Natural killer cell treated with Interleukin-12 subunit alpha and Interleukin-12 subunit beta and Interleukin-15 and Interleukin-18, amount 100 ng/mL, for 72 hours (primary cell): ENCODE data around the gene SP8. TPM values are rescaled to one million over a fixed set of nuclear protein-coding genes. Genes with fewer than 3 reads are reported as not detected.

Source experiments
- ATAC-seq, 2 donors: fragments of 150-1000 bp; cut with Tn5 transposase in 1 of 2; sonication (Bioruptor Pico), chemical (Tn5 transposase) in 1 of 2; 2 replicates each; pipeline ENCODE4 v1.10.0; 2021
- DNase-seq: peaks from one replicate; pipeline ENCODE4 v3.0.0; 2022; ENCODE audit warnings: low spot score
- H3K27ac Mint-ChIP-seq, 2 donors: 1 replicate in 1 of 2; 2 replicates in 1 of 2; pipeline ENCODE4 v1.8.0; 2022; ENCODE audit warnings: mixed read lengths in 2 of 2, mild to moderate bottlenecking in 1 of 2, moderate library complexity in 1 of 2
- H3K27me3 Mint-ChIP-seq, 2 donors: 1 replicate in 1 of 2; 2 replicates in 1 of 2; pipeline ENCODE4 v1.8.0; 2022; ENCODE audit warnings: mixed read lengths in 2 of 2
- H3K36me3 Mint-ChIP-seq: one replicate; pipeline ENCODE4 v1.8.0; 2022; ENCODE audit warnings: mixed read lengths
- H3K4me1 Mint-ChIP-seq, 2 donors: 1 replicate in 1 of 2; 2 replicates in 1 of 2; pipeline ENCODE4 v1.8.0; 2022; ENCODE audit warnings: low read depth in 2 of 2, mixed read lengths in 2 of 2, mild to moderate bottlenecking in 1 of 2
- H3K4me3 Mint-ChIP-seq: one replicate; pipeline ENCODE4 v1.8.0; 2022; ENCODE audit warnings: mixed read lengths
- H3K9me3 Mint-ChIP-seq: 2 replicates; pipeline ENCODE4 v1.8.0; 2022; ENCODE audit warnings: mixed read lengths
- total RNA-seq, 2 donors: library from RNA; stranded (reverse); gene quantifications; one replicate each; pipeline ENCODE4 v1.2.3, GENCODE V29; 2022

Gene SP8
- total RNA-seq, 2 donors from 2014 or later = not detected

GRCh38 chr7:20777377-20778062 lies 9.2 kb downstream of the SP8 start:
- Mint-ChIP-seq H3K36me3 (peaks cover 19% of the 10 kb centered on the region), H3K4me1 (peaks cover 9 to 10% of the 10 kb centered on the region in 2 donors), H3K9me3 (no peaks in the 10 kb centered on the region), H3K27ac (no peak overlapping the region), H3K27me3 (peaks cover 50 to 67% of the 10 kb centered on the region in 2 donors), H3K4me3 (peak overlapping the region; percentile 55)
- no peak for DNase-seq
- peak; percentile 36 to 46 for ATAC-seq

DNA sequence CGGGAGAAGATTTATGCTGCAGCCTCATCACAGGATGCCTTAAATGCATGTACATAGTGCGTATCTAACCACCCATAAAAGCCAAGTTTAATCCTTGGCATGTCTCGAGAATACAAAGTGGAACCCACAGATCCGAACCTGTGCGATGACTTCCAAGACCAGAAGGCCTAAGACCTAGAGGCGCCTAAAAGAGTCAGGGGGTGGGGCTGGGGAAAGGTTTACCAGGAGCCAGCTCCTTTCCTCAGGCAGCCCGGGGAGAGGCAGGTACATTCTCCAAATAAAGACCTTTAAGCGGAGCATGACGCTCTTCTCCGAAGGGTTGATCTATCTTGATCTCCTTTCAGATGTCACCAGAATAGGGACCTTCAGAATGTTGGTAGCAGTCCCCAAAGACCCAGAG lies 9.7 kb downstream of the SP8 start:
- H3K9me3 Mint-ChIP-seq = no peaks in the 10 kb centered on the region
- H3K4me1 Mint-ChIP-seq = peaks cover 9 to 10% of the 10 kb centered on the region in 2 donors
- peak overlapping the region; percentile 55 for H3K4me3 Mint-ChIP-seq
- no peak overlapping the region for H3K27ac Mint-ChIP-seq
- DNase-seq (no peak), ATAC-seq (no peak)
- H3K36me3 Mint-ChIP-seq = peaks cover 19% of the 10 kb centered on the region
- peaks cover 49 to 71% of the 10 kb centered on the region in 2 donors for H3K27me3 Mint-ChIP-seq

DNA sequence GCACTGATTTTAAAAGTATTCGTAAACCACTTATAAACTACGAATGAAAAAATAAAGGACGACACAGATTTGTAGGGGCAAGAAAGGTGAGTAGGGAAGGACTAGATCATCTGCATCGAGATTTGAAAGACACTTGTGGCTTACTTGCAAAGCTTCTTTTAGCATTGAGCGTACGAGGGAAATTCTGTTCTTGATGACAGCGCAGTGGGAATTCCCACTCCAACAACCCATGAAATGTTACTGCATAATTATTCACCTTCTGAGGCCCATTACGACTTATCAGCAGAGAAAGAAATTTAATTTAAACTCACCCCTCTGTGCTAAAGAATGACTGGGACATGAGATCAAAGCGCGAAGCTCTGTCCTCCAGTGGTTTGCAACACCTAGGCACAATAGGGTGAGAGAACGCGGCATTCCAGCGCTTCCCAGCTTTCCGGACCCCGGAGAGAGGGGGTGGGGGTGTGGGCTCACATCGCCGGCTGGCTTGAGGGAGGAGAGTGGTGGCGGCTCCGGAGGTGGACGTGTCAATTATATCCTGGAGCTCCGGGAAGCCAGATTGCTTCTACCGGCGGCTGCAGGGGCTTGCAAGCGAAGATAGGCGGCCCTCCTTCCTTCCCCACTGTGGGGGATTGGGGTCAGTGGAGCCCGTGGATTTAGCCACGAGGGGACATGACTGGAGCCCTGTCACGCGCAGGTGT lies 10.3 kb downstream of the SP8 start:
- Mint-ChIP-seq H3K9me3 (no peaks in the 10 kb centered on the region), H3K4me1 (peaks cover 9 to 10% of the 10 kb centered on the region in 2 donors), H3K27ac (no peak overlapping the region), H3K36me3 (peaks cover 19% of the 10 kb centered on the region), H3K27me3 (peaks cover 44 to 70% of the 10 kb centered on the region in 2 donors), H3K4me3 (no peak overlapping the region)
- DNase-seq = no peak
- no peak for ATAC-seq

GRCh38 chr7:20754001-20754400 lies 32.7 kb downstream of the SP8 start:
- H3K4me1 Mint-ChIP-seq = no peaks in the 10 kb centered on the region
- no peak overlapping the region for H3K4me3 Mint-ChIP-seq
- H3K27me3 Mint-ChIP-seq = no peaks in the 10 kb centered on the region
- no peak for DNase-seq
- no peaks in the 10 kb centered on the region for H3K36me3 Mint-ChIP-seq
- H3K9me3 Mint-ChIP-seq = peaks cover 3% of the 10 kb centered on the region
- H3K27ac Mint-ChIP-seq = no peak overlapping the region
- no peak for ATAC-seq

DNA sequence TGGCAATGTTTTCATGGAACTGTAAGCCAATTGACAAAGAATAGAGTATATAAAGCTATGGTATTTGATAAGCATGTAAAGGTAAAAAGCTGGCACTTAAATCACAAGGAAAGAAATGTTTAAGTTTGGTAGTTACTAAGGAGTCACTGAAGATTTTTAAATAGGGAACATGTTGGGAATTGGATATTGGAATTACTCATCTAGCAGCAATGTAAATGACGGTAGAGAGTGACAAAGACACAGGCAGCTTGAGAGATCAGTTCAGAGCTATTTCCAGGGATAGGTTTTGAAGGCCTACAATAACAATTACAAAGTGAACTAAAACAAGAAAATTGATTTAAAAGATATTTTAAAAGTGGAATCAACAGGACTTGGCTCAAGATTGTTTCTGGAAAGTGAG lies 36.8 kb downstream of the SP8 start:
- ATAC-seq = no peak
- Mint-ChIP-seq H3K9me3 (no peaks in the 10 kb centered on the region), H3K4me1 (no peaks in the 10 kb centered on the region), H3K4me3 (no peak overlapping the region), H3K36me3 (no peaks in the 10 kb centered on the region), H3K27me3 (no peaks in the 10 kb centered on the region), H3K27ac (no peak overlapping the region)
- DNase-seq = no peak

- no peaks in the 10 kb centered on the region for H3K36me3 Mint-ChIP-seq
- H3K4me3 Mint-ChIP-seq = no peak overlapping the region
- no peaks in the 10 kb centered on the region for H3K4me1 Mint-ChIP-seq
- H3K27me3 Mint-ChIP-seq = peaks cover 1 to 6% of the 10 kb centered on the region in 2 donors
- H3K9me3 Mint-ChIP-seq = no peaks in the 10 kb centered on the region
- ATAC-seq (no peak), DNase-seq (no peak)
- H3K27ac Mint-ChIP-seq = no peak overlapping the region
Measured at GRCh38 chr7:20748853-20749252, 37.8 kb downstream of the SP8 start.

GRCh38 chr7:20747001-20747400 lies 39.7 kb downstream of the SP8 start:
- DNase-seq (no peak), ATAC-seq (no peak)
- H3K36me3 Mint-ChIP-seq = no peaks in the 10 kb centered on the region
- peaks cover 4 to 9% of the 10 kb centered on the region in 2 donors for H3K27me3 Mint-ChIP-seq
- no peak overlapping the region for H3K27ac Mint-ChIP-seq
- no peaks in the 10 kb centered on the region for H3K4me1 Mint-ChIP-seq
- no peaks in the 10 kb centered on the region for H3K9me3 Mint-ChIP-seq
- H3K4me3 Mint-ChIP-seq = no peak overlapping the region

DNA sequence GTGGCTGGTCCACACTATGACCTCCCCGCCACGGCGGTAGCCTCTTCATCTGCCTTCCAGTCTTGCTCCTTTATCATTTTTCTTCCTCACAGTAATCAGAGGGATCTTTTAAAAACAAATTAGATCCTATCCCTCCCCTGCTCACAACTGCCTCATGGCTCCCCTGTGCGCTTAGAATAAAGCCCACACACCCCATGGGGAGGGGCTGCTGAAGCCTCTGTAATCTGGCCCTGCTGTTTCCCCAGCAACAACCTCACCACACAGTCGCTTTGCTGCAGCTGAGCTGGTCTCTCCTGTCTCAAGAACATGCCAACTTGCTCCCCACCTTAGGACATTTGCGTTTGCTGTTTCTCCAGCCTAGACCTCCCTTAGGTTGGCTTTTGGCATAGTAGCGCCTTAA lies 41.0 kb downstream of the SP8 start:
- Mint-ChIP-seq H3K4me1 (no peaks in the 10 kb centered on the region), H3K27me3 (peaks cover 4 to 9% of the 10 kb centered on the region in 2 donors), H3K27ac (no peak overlapping the region), H3K36me3 (no peaks in the 10 kb centered on the region), H3K4me3 (no peak overlapping the region), H3K9me3 (no peaks in the 10 kb centered on the region)
- no peak for DNase-seq
- ATAC-seq = no peak

GRCh38 chr7:20744954-20745446 lies 41.7 kb downstream of the SP8 start:
- ATAC-seq (no peak), DNase-seq (no peak)
- Mint-ChIP-seq H3K36me3 (no peaks in the 10 kb centered on the region), H3K4me3 (no peak overlapping the region), H3K9me3 (no peaks in the 10 kb centered on the region), H3K27ac (no peak overlapping the region), H3K4me1 (no peaks in the 10 kb centered on the region), H3K27me3 (peaks cover 4 to 9% of the 10 kb centered on the region in 2 donors)

GRCh38 chr7:20742913-20743312 lies 43.8 kb downstream of the SP8 start:
- Mint-ChIP-seq H3K27ac (no peak overlapping the region), H3K9me3 (no peaks in the 10 kb centered on the region), H3K36me3 (no peaks in the 10 kb centered on the region), H3K4me1 (no peaks in the 10 kb centered on the region), H3K4me3 (no peak overlapping the region), H3K27me3 (peaks cover 4 to 9% of the 10 kb centered on the region in 2 donors)
- DNase-seq = no peak
- no peak for ATAC-seq

GRCh38 chr7:20741801-20742200 lies 44.9 kb downstream of the SP8 start:
- Mint-ChIP-seq H3K36me3 (no peaks in the 10 kb centered on the region), H3K27ac (no peak overlapping the region), H3K27me3 (peaks cover 7 to 9% of the 10 kb centered on the region in 2 donors), H3K4me3 (no peak overlapping the region), H3K9me3 (peaks cover 3% of the 10 kb centered on the region), H3K4me1 (no peaks in the 10 kb centered on the region)
- no peak for ATAC-seq
- DNase-seq = no peak

DNA sequence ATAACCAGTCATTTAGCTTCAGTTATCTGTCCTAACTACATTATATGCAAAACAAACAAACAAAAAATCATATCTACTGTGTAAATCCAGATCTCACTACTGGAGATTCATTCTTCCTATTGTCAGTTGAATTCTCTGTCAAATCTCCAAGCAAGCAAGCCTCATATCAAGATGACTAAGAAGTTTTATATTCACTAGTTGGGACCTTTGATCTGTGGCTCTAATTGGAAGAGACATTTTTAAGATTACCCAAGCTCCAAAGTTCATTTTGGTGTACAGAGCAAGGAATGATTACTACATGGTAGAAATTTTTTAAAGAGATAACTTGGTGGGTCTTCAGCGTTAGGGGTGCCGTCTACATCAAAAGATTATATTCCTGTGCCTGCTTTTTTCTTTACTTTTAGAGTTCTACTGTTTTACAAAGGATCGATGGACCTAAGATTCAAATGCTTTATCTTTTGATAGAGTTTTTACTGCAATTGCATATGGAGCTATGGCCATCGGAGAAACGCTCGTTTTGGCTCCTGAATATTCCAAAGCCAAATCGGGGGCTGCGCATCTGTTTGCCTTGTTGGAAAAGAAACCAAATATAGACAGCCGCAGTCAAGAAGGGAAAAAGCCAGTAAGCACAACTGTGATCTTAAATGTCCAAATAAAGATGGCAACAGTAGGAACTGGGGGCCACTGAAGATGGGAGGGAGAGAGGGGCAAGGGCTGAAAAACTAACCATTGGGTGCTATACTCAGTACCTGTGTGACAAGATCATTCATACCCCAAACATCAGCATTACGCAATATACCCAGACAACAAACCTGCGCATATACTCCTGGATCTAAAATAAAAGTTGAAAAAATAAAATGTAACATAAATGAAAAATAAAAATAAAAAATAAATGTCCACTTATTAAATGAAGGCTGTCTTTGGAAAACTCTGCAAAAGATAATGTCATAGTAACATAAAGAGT lies 47.9 kb downstream of the SP8 start:
- H3K4me1 Mint-ChIP-seq = no peaks in the 10 kb centered on the region
- DNase-seq (no peak), ATAC-seq (no peak)
- H3K9me3 Mint-ChIP-seq = peaks cover 5% of the 10 kb centered on the region
- H3K4me3 Mint-ChIP-seq = no peak overlapping the region
- H3K27me3 Mint-ChIP-seq = peaks cover 3 to 5% of the 10 kb centered on the region in 2 donors
- no peaks in the 10 kb centered on the region for H3K36me3 Mint-ChIP-seq
- no peak overlapping the region for H3K27ac Mint-ChIP-seq

GRCh38 chr7:20737840-20738448 lies 48.7 kb downstream of the SP8 start:
- ATAC-seq (no peak), DNase-seq (no peak)
- Mint-ChIP-seq H3K4me3 (no peak overlapping the region), H3K27ac (no peak overlapping the region), H3K4me1 (no peaks in the 10 kb centered on the region), H3K9me3 (peaks cover 5% of the 10 kb centered on the region), H3K36me3 (no peaks in the 10 kb centered on the region), H3K27me3 (peaks cover 0 to 3% of the 10 kb centered on the region in 2 donors)
